NCI-H748 (cell line): ENCODE results near the gene RGS8.

Experiments
- DNase-seq: peaks from one replicate; lab custom pipeline; 2025; ENCODE audit not compliant: unreplicated experiment; lab: John Stamatoyannopoulos, UW

Gene RGS8

DNA sequence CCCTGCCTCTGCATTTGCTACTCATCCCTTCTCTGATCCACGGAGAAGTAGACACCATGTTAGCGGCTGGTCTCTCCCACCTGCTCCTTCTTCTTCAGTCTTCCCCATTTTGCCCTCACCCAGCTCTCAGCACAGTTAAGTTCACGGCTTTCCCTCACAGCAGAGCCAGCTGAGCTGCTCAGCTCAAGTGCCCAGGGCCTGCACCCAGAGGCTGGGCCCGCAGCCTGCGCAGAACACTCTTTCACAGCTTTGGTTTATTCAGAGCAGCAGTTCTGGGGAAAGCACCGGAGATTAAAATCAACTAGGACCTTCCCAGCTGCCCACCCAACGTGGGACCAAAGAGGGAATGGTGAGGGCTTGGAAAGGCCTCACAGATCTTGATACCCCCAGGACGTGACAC is 41.9 kb downstream of the RGS8 start:
- no peak for DNase-seq

DNA sequence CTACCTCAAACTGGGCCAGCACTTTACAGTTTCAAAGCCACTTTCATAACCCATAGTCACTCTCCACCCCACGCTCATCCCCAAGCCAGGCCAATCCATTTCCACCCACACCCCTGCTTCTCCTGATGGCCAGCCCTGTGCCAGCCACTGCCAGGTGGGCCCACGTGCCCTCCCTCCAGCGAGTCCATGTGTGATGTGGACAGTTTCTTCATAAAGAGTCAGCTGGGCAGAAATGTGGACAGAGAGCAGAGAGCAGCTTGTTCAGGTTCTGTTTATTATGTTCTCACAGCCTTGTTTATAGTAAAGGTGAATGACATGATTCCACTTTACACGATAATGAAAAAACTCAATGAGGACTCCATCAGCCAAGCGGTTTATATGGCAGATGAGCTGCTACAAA is 42.8 kb downstream of the RGS8 start:
- DNase-seq: peak; percentile 35

DNA sequence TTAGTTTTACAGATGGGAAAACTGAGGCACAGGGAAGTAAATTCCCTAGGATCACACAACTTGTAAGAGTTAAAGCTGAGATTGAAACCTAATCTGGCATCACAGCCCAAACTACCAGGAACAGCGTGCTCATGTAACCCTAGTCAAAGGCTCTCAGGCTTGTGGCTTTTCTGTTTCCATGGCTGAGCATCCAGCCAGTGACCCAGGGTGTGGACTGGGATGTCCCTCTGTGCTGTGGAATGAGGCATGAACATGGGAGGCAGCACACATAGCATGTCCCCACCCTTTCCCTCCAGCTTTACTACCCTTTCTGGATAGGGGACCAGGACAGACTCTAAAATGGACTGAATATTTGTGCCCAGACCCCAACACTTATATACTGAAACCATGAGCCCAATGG is 45.1 kb downstream of the RGS8 start:
- DNase-seq: no peak

DNA sequence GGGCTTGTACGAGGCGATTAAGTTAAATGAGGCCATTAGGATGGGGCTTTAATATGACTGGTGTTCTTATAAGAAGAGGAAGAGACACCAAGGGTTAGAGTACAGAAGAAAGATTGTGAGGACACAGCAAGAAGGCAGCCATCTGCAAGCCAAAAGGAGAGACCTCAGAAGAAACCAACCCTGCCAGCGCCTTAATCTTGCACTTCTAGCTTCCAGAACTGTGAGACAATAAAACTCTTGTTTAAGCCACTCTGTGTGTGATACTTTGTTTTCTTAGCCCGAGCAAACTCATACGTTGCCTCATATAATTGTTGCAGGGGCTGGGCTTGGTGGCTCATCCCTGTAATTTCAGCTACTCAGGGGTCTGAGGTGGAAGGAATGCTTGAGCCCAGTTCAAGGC is 46.6 kb downstream of the RGS8 start:
- no peak for DNase-seq

DNA sequence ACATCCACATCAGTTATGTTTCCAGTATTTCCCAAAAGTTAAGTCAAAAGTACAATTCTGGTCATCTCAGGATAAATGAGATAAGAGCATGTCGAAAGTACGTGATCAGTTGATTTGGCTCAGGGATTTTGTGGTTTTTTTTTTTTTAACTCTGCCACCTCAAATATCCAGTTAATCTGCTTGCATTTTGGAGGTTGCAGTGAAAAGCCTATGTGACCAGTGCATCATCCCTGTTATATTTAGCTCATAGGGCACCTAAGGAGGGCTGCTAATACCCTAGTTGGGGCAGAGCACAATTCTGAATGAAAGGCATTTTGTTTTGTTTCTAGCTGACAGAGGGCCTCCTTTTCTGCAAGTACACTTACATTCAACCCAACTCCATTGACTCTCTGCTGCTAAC is 48.5 kb downstream of the RGS8 start:
- no peak for DNase-seq
